Fibroblast of skin of right quadriceps (primary cell): ENCODE data around the gene RPS6KC1.
"Not testable (repeated sequence)": the region's sequence is repeated elsewhere in the genome, so short reads cannot be mapped to it uniquely, and the experiment has no call there.

ENCODE experiments used
- DNase-seq: peaks from one replicate; pipeline ENCODE4 v3.0.0-alpha.2; 2013

Gene RPS6KC1

GRCh38 chr1:213111502-213111901 is 60.5 kb downstream of the RPS6KC1 start:
- DNase-seq = no peak

GRCh38 chr1:213112723-213113122 is 61.7 kb downstream of the RPS6KC1 start:
- DNase-seq = not testable (repeated sequence)

- DNase-seq = not testable (repeated sequence)
Measured at GRCh38 chr1:213117699-213118180, 66.7 kb downstream of the RPS6KC1 start.

- no peak for DNase-seq
Measured at GRCh38 chr1:213119794-213120193, 68.8 kb downstream of the RPS6KC1 start.

GRCh38 chr1:213120386-213120785 is 69.3 kb downstream of the RPS6KC1 start:
- DNase-seq = no peak

- no peak for DNase-seq
Measured at GRCh38 chr1:213120961-213121360, 69.9 kb downstream of the RPS6KC1 start.

- DNase-seq = peak; percentile 43
Measured at GRCh38 chr1:213122514-213122929, 71.5 kb downstream of the RPS6KC1 start.

GRCh38 chr1:213123087-213123486 is 72.0 kb downstream of the RPS6KC1 start:
- no peak for DNase-seq

- peak; percentile 61 for DNase-seq
Measured at GRCh38 chr1:213123536-213123935, 72.5 kb downstream of the RPS6KC1 start.

GRCh38 chr1:213124590-213124989 is 73.5 kb downstream of the RPS6KC1 start:
- no peak for DNase-seq

- no peak for DNase-seq
Measured at GRCh38 chr1:213125643-213126042, 74.6 kb downstream of the RPS6KC1 start.

- no peak for DNase-seq
Measured at GRCh38 chr1:213127074-213127473, 76.0 kb downstream of the RPS6KC1 start.

- DNase-seq = no peak
Measured at GRCh38 chr1:213131851-213132655, 81.0 kb downstream of the RPS6KC1 start.

- DNase-seq = peak; percentile 17
Measured at GRCh38 chr1:213135572-213135971, 84.5 kb downstream of the RPS6KC1 start.

GRCh38 chr1:213136190-213136917 is 85.3 kb downstream of the RPS6KC1 start:
- no peak for DNase-seq

GRCh38 chr1:213138391-213138790 is 87.3 kb downstream of the RPS6KC1 start:
- DNase-seq = no peak

- peak; percentile 49 for DNase-seq
Measured at GRCh38 chr1:213138892-213139291, 87.9 kb downstream of the RPS6KC1 start.

GRCh38 chr1:213148905-213149304 is 97.9 kb downstream of the RPS6KC1 start:
- no peak for DNase-seq

- not testable (repeated sequence) for DNase-seq
Measured at GRCh38 chr1:213150090-213150489, 99.0 kb downstream of the RPS6KC1 start.

GRCh38 chr1:213154056-213154685 is 103.1 kb downstream of the RPS6KC1 start:
- DNase-seq = no peak

GRCh38 chr1:213159376-213159775 is 108.3 kb downstream of the RPS6KC1 start:
- DNase-seq = no peak

GRCh38 chr1:213160442-213160841 is 109.4 kb downstream of the RPS6KC1 start:
- DNase-seq = not testable (repeated sequence)

- peak; percentile 36 for DNase-seq
Measured at GRCh38 chr1:213162338-213162737, 111.3 kb downstream of the RPS6KC1 start.
